Ascending aorta (tissue), 2 donors: ENCODE data around the gene HOXB5. TPM values are rescaled to one million over a fixed set of nuclear protein-coding genes. Genes with fewer than 3 reads are reported as not detected.

Experiments
- DNase-seq, 2 donors: peaks; one replicate each; pipeline ENCODE4 v3.0.0-alpha.2; 2019; ENCODE audit warnings: low spot score in 2 of 2
- H3K27ac ChIP-seq, 2 donors: fragments of 200-600 bp; sonication (generic); one replicate each; pipeline ENCODE4 v1.5.1; 2016 to 2017; ENCODE audit warnings: mild to moderate bottlenecking in 1 of 2
- H3K27me3 ChIP-seq: fragments of 200-600 bp; sonication (generic); one replicate; pipeline ENCODE4 v1.5.1; 2017
- H3K36me3 ChIP-seq, 2 donors: fragments of 200-600 bp; sonication (generic); one replicate each; pipeline ENCODE4 v1.5.1; 2016
- H3K4me1 ChIP-seq, 2 donors: fragments of 200-600 bp; sonication (generic); one replicate each; pipeline ENCODE4 v1.5.1; 2016 to 2017; ENCODE audit warnings: mild to moderate bottlenecking in 1 of 2
- H3K4me3 ChIP-seq, 2 donors: fragments of 200-600 bp; sonication (generic); one replicate each; pipeline ENCODE4 v1.5.1; 2016 to 2017; ENCODE audit warnings: mild to moderate bottlenecking in 1 of 2
- H3K9me3 ChIP-seq, 2 donors: fragments of 200-600 bp; sonication (generic); one replicate each; pipeline ENCODE4 v1.5.1; 2016
- CTCF ChIP-seq, 3 experiments: fragments of 200-600 bp in 2 of 3; fragments of 450-650 bp in 1 of 3; sonication (generic) in 2 of 3; IDR thresholded peaks; one replicate each; pipeline ENCODE4 v1.5.1; 2016 to 2019; ENCODE audit warnings: antibody characterized with exemption in 3 of 3, mild to moderate bottlenecking in 1 of 3, moderate library complexity in 1 of 3
- intact Hi-C: fragments of 100-400 bp; cut with DNase I; formaldehyde crosslinking; loops from one replicate; pipeline ENCODE4 v1.15.1; 2023
- total RNA-seq: library from RNA; depleted of rRNA; stranded (reverse); fragments of >200 nt; gene quantifications from one replicate; pipeline ENCODE4 v1.1.0, GENCODE V29; 2016

HOXB5 gene
- total RNA-seq, 1 donor from 2014 or later, result 0.53 TPM

DNA sequence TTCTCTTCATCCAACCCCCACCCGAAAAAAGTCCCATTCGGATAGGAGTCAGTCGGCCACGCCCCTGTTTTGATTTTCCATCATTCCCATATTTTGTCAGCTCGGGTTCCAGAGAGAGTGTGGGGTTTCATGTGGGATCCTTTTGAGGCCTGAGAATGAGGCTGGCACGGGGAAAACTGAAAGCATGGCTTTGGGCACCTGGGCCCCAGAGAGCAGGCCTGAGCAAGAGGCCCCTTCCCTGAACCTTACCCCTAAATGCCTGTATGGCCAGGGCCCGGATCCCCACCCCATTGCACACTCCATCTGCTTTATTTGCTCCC lies 10.9 kb downstream of the HOXB5 start:
- no peaks in the 10 kb centered on the region for H3K9me3 ChIP-seq
- H3K27me3 ChIP-seq, result no peaks in the 10 kb centered on the region
- intact Hi-C loops, result no loop called here

GRCh38 chr17:48579760-48580554 lies 13.6 kb downstream of the HOXB5 start:
- Histone ChIP-seq H3K27ac (peak overlapping the region; percentile 96 to 97), H3K27me3 (no peaks in the 10 kb centered on the region), H3K36me3 (no peaks in the 10 kb centered on the region), H3K4me3 (peak overlapping the region in 1 of 2 donors; percentile 75), H3K4me1 (peaks cover 4 to 43% of the 10 kb centered on the region in 2 donors), H3K9me3 (no peaks in the 10 kb centered on the region)
- DNase-seq, result no peak
- no peak for TF ChIP-seq CTCF (IDR thresholded peaks at IDR 0.05)
- intact Hi-C loops, result no loop called here

More for the DNA sequence above, 10.9 kb downstream of the HOXB5 start:
- Histone ChIP-seq H3K36me3 (no peaks in the 10 kb centered on the region), H3K27ac (peak overlapping the region; percentile 96 to 97), H3K4me3 (peak overlapping the region; percentile 67 to 75), H3K4me1 (peaks cover 0 to 37% of the 10 kb centered on the region in 2 donors)
- no peak for DNase-seq
- TF ChIP-seq CTCF (IDR thresholded peaks at IDR 0.05), result no peak

DNA sequence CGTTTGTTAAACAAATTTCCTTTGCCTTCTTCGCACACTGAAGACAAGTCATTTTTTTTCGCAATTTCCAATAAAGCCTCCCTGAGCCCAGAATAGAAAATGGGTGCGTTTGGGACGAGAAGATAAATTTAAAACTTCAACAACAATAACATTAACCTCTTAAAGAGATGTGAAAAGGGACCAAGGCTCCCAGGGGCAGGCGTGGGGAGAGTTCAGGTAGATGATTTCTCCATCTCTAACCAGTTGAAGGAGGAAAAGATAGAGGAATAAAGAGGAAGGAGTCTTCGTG lies 14.2 kb downstream of the HOXB5 start:
- peak overlapping the region in 1 of 2 donors; percentile 75 for H3K4me3 ChIP-seq
- no peaks in the 10 kb centered on the region for H3K9me3 ChIP-seq
- peak overlapping the region; percentile 93 to 97 for H3K27ac ChIP-seq
- no peak for DNase-seq
- no peaks in the 10 kb centered on the region for H3K27me3 ChIP-seq
- intact Hi-C loops, result no loop called here
- H3K36me3 ChIP-seq, result no peaks in the 10 kb centered on the region
- peaks cover 4 to 44% of the 10 kb centered on the region in 2 donors for H3K4me1 ChIP-seq
- TF ChIP-seq CTCF (IDR thresholded peaks at IDR 0.05), result no peak

DNA sequence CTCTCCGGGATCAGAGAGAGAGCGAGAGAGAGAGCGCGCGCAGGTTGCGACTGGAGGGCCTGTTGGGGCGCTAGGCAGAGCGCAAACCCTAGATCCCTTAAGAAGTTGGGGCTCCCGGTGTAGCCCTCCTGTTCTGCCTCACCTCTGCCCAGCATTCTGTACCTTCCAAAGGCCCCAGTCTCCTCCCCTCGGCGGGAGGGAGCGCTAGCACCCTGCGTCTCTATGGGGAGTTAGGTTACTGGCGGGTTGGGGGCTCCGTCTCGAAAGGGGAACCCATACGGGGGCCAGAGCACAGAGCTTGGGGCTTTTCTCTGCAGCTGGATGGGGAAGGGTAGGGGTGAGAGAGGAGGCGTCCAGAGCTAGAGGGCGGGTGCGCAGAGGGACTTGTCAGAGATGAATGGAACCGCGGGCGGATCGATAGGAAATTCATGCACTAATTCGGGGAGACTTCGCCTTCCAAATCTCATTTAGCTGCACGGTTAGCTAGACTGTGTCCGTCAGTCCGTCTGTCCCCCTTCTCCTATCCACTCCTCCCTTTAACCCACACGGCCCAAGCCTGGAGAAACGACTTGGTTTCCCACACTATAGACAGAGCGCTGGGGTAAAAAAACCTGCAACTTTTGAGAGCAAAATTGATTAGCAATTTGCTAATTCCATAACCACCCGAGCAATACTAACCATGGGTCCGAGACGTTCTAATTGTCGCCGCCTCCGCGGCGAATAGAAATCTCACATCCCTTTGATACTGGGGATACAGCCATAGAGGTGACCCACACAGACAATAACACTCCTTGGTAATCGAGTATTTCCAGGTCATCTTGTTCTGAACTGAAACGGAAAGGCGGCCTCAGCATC lies 14.7 kb downstream of the HOXB5 start:
- TF ChIP-seq CTCF (IDR thresholded peaks at IDR 0.05), result no peak
- H3K27me3 ChIP-seq, result no peaks in the 10 kb centered on the region

DNA sequence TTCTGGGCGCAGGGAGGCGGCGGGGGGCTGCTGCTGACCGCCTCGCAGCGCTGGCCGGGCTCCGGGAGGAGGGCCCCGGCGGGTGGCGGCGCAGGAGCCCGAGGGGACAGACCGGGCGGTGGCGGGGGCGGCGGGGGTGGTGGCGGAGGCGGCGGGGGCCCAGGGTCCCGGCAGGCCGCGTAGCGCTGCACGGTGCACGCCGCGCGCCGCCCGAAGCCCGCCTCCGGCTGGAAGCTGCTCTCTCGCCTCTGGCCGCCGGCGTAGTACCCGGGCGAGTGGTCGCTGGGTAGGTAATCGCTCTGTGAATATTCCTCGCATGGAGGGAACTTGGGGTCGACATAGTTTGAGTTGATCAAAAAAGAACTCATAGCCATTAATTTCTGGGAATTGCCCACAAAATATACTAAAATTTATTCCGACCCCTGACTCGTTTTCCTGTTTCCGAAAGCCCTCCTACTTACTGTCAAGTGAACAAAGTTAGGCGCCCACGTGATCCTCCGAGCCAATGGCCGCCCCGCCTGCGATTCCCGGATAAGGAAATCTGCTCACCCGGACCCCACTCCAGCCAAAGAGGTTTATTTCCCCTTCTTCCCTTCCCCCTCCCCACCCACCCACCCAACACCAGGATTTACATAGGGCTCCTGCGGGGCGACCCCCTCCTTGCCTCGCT lies 15.5 kb downstream of the HOXB5 start, which contains the start of gene HOXB4:
HOXB4 (minus strand) TSS at position 405 of the 670 bp plus-strand sequence; CDS start at position 374, 31 bp downstream.
- Histone ChIP-seq H3K36me3 (no peaks in the 10 kb centered on the region), H3K27me3 (no peaks in the 10 kb centered on the region), H3K4me3 (peak within 1 kb of the TSS; percentile 75 to 77), H3K4me1 (peaks cover 4 to 46% of the 10 kb centered on the region in 2 donors), H3K9me3 (no peaks in the 10 kb centered on the region), H3K27ac (peak within 1 kb of the TSS; percentile 93 to 97)
- DNase-seq, result peak; percentile 60 to 93
- no peak for TF ChIP-seq CTCF (IDR thresholded peaks at IDR 0.05)
- intact Hi-C loops, result loop anchor here (1.0 kb wide), 1 partner anchor 34 kb away; no protein-coding TSS in a partner anchor

More for the DNA sequence above, 14.7 kb downstream of the HOXB5 start:
- DNase-seq, result no peak
- no peaks in the 10 kb centered on the region for H3K9me3 ChIP-seq
- intact Hi-C loops, result no loop called here
- peaks cover 4 to 45% of the 10 kb centered on the region in 2 donors for H3K4me1 ChIP-seq
- peak overlapping the region; percentile 93 to 97 for H3K27ac ChIP-seq
- no peaks in the 10 kb centered on the region for H3K36me3 ChIP-seq
- peak overlapping the region; percentile 75 to 77 for H3K4me3 ChIP-seq
